Right cardiac atrium (tissue), 5 donors: ENCODE measurements around the gene PSMD6. TPM values are rescaled to one million over a fixed set of nuclear protein-coding genes. Genes with fewer than 3 reads are reported as not detected.

Experiments
- ATAC-seq, 2 donors: fragments of 200-7000 bp; cut with Tn5 transposase; one replicate each; pipeline versions ENCODE4 v1.8.0 to v1.9.1; 2020; ENCODE audit warnings: moderate library complexity in 2 of 2, mild to moderate bottlenecking in 1 of 2
- DNase-seq, 3 donors: peaks; one replicate each; pipeline ENCODE4 v3.0.0-alpha.2; 2020
- H3K27ac ChIP-seq: one replicate; pipeline ENCODE4 v1.5.1; 2013; ENCODE audit warnings: mild to moderate bottlenecking, low read length, control low read depth, moderate library complexity
- H3K27me3 ChIP-seq: one replicate; pipeline ENCODE4 v1.6.1; 2013; ENCODE audit not compliant: control insufficient read depth, insufficient read depth
- H3K4me1 ChIP-seq: one replicate; pipeline ENCODE4 v1.6.1; 2013; ENCODE audit warnings: low read length; ENCODE audit not compliant: control insufficient read depth, insufficient read depth
- H3K4me3 ChIP-seq: one replicate; pipeline ENCODE4 v1.5.1; 2013; ENCODE audit warnings: low read length, control low read depth
- H3K9me3 ChIP-seq: one replicate; pipeline ENCODE4 v1.6.1; 2013; ENCODE audit warnings: low read length; ENCODE audit not compliant: control insufficient read depth
- WGBS: extraction: QIAGEN DNeasy Blood & Tissue Kit; methylation state at CpG from one replicate; pipeline ENCODE4 v1.1.7; 2013; 5-methylcytosine and 5-hydroxymethylcytosine counted together
- intact Hi-C, 4 donors: fragments of 100-400 bp; cut with DNase I; formaldehyde crosslinking; loops; one replicate each; pipeline versions ENCODE4 v1.11.0 to v1.14.0; 2022 to 2023
- polyA plus RNA-seq: library from polyadenylated mRNA; stranded (reverse); fragments of 200-250 nt; gene quantifications from one replicate; pipeline ENCODE4 v1.2.3, GENCODE V29; 2013
- total RNA-seq, 4 donors: library from RNA; stranded (reverse); fragmentation: NEBNext Ultra II Directional; extraction: Animal tissue kit (Norgen Biotek cat#: 25700); gene quantifications; one replicate each; pipeline ENCODE4 v1.2.1, GENCODE V29; 2021
- donor health status: healthy with polysubstance abuse.
- donor health status: DM: no; HTN: yes; CAD: no.
- donor health status: DM: no; HTN: no; CAD: no.
- donor health status: DM: no; HTN: yes; CAD: no; lungs with severe emphysema.
- donor health status: DM: yes; HTN: yes; CAD: no.

PSMD6 gene
- total and polyA plus RNA-seq, 5 donors: 62.8 to 86.4 (median 73.8) TPM

GRCh38 chr3:64029287-64029686 is 6.0 kb upstream of the PSMD6 start:
- ATAC-seq: no peak

GRCh38 chr3:64028754-64029153 is 5.5 kb upstream of the PSMD6 start:
- Histone ChIP-seq H3K27me3 (peaks cover 2% of the 10 kb centered on the region), H3K4me3 (no peak overlapping the region), H3K4me1 (no peaks in the 10 kb centered on the region), H3K9me3 (no peaks in the 10 kb centered on the region), H3K27ac (no peak overlapping the region)
- DNase-seq (no peak), ATAC-seq (no peak)
- WGBS: 84% methylated on average over 3 of the region's 3 CpGs
- intact Hi-C loops: loop anchor here in 1 of 4 donors (2.0 kb wide), 1 partner anchor 456 kb away; no protein-coding TSS in a partner anchor

More at GRCh38 chr3:64029287-64029686, 6.0 kb upstream of the PSMD6 start:
- intact Hi-C loops: loop anchor here in 1 of 4 donors (2.0 kb wide), 1 partner anchor 456 kb away; no protein-coding TSS in a partner anchor
- WGBS: 87% methylated on average over 4 of the region's 4 CpGs
- H3K27me3 ChIP-seq: peaks cover 2% of the 10 kb centered on the region
- no peaks in the 10 kb centered on the region for H3K9me3 ChIP-seq
- no peaks in the 10 kb centered on the region for H3K4me1 ChIP-seq
- H3K4me3 ChIP-seq: no peak overlapping the region
- H3K27ac ChIP-seq: no peak overlapping the region
- no peak for DNase-seq

- Histone ChIP-seq H3K27me3 (peaks cover 2% of the 10 kb centered on the region), H3K4me3 (no peak overlapping the region), H3K27ac (no peak overlapping the region), H3K9me3 (no peaks in the 10 kb centered on the region), H3K4me1 (no peaks in the 10 kb centered on the region)
- DNase-seq: no peak
- 77% methylated on average over 8 of the region's 8 CpGs for WGBS
- intact Hi-C loops: loop anchor here in 1 of 4 donors (2.0 kb wide), 1 partner anchor 457 kb away; no protein-coding TSS in a partner anchor
- ATAC-seq: no peak
Observed at GRCh38 chr3:64027658-64028057, 4.4 kb upstream of the PSMD6 start.

GRCh38 chr3:64026346-64026745 is 3.1 kb upstream of the PSMD6 start:
- H3K27me3 ChIP-seq: peaks cover 2% of the 10 kb centered on the region
- intact Hi-C loops: no loop called here
- no peak for DNase-seq
- no peak overlapping the region for H3K4me3 ChIP-seq
- 78% methylated on average over 2 of the region's 2 CpGs for WGBS
- H3K9me3 ChIP-seq: no peaks in the 10 kb centered on the region
- H3K4me1 ChIP-seq: peaks cover 3% of the 10 kb centered on the region
- no peak for ATAC-seq
- no peak overlapping the region for H3K27ac ChIP-seq

- H3K4me3 ChIP-seq: peak overlapping the region; percentile 80
- H3K27ac ChIP-seq: no peak overlapping the region
- no peaks in the 10 kb centered on the region for H3K9me3 ChIP-seq
- intact Hi-C loops: no loop called here
- 73% methylated on average over 5 of the region's 5 CpGs for WGBS
- DNase-seq: no peak
- H3K4me1 ChIP-seq: peaks cover 3% of the 10 kb centered on the region
- ATAC-seq: peak in 1 of 2 donors; percentile 18
- H3K27me3 ChIP-seq: peaks cover 2% of the 10 kb centered on the region
Observed at GRCh38 chr3:64023861-64024223, 548 bp upstream of the PSMD6 start.

- WGBS: 19% methylated on average over 24 of the region's 24 CpGs
- peak in 1 of 2 donors; percentile 44 for ATAC-seq
Observed at GRCh38 chr3:64022451-64023186, 675 bp downstream of the PSMD6 start.

GRCh38 chr3:64021922-64022321 is 1.4 kb downstream of the PSMD6 start:
- Histone ChIP-seq H3K27ac (no peak overlapping the region), H3K9me3 (no peaks in the 10 kb centered on the region), H3K27me3 (no peaks in the 10 kb centered on the region), H3K4me1 (peaks cover 3% of the 10 kb centered on the region), H3K4me3 (peak overlapping the region; percentile 80)
- DNase-seq: no peak
- 81% methylated on average over 6 of the region's 6 CpGs for WGBS
- intact Hi-C loops: no loop called here
- no peak for ATAC-seq

More at GRCh38 chr3:64022451-64023186, 675 bp downstream of the PSMD6 start:
- Histone ChIP-seq H3K9me3 (no peaks in the 10 kb centered on the region), H3K27me3 (no peaks in the 10 kb centered on the region), H3K27ac (peak overlapping the region; percentile 78), H3K4me1 (peaks cover 3% of the 10 kb centered on the region), H3K4me3 (peak overlapping the region; percentile 80)
- intact Hi-C loops: no loop called here
- DNase-seq: peak in 1 of 3 donors; percentile 51

GRCh38 chr3:64019879-64020278 is 3.4 kb downstream of the PSMD6 start:
- Histone ChIP-seq H3K4me3 (no peak overlapping the region), H3K27me3 (no peaks in the 10 kb centered on the region), H3K27ac (no peak overlapping the region), H3K9me3 (no peaks in the 10 kb centered on the region), H3K4me1 (peaks cover 3% of the 10 kb centered on the region)
- ATAC-seq: no peak
- no peak for DNase-seq
- 82% methylated on average over 2 of the region's 2 CpGs for WGBS
- intact Hi-C loops: no loop called here

- H3K4me1 ChIP-seq: peaks cover 5% of the 10 kb centered on the region
- no peaks in the 10 kb centered on the region for H3K9me3 ChIP-seq
- intact Hi-C loops: no loop called here
- ATAC-seq: no peak
- H3K4me3 ChIP-seq: no peak overlapping the region
- H3K27ac ChIP-seq: no peak overlapping the region
- no peaks in the 10 kb centered on the region for H3K27me3 ChIP-seq
- no peak for DNase-seq
- WGBS: 89% methylated on average over 3 of the region's 3 CpGs
Observed at GRCh38 chr3:64019271-64019670, 4.0 kb downstream of the PSMD6 start.

GRCh38 chr3:64016941-64017620 is 6.2 kb downstream of the PSMD6 start:
- 75% methylated on average over 3 of the region's 3 CpGs for WGBS
- Histone ChIP-seq H3K27ac (no peak overlapping the region), H3K4me1 (peaks cover 2% of the 10 kb centered on the region), H3K4me3 (no peak overlapping the region), H3K27me3 (no peaks in the 10 kb centered on the region), H3K9me3 (no peaks in the 10 kb centered on the region)
- no peak for ATAC-seq
- intact Hi-C loops: no loop called here
- no peak for DNase-seq

- intact Hi-C loops: no loop called here
- DNase-seq (no peak), ATAC-seq (peak; percentile 55)
- Histone ChIP-seq H3K27me3 (no peaks in the 10 kb centered on the region), H3K27ac (no peak overlapping the region), H3K4me3 (no peak overlapping the region), H3K9me3 (no peaks in the 10 kb centered on the region), H3K4me1 (peaks cover 2% of the 10 kb centered on the region)
- WGBS: 70% methylated on average over 5 of the region's 5 CpGs
Observed at GRCh38 chr3:64011685-64012084, 11.6 kb downstream of the PSMD6 start.
